GM23338 (cell line): ENCODE results near the gene WWOX. TPM values are rescaled to one million over a fixed set of nuclear protein-coding genes. Genes with fewer than 3 reads are reported as not detected.

Source experiments
- ATAC-seq: fragments of 200-7000 bp; cut with Tn5 transposase; 3 replicates; pipeline ENCODE4 v1.9.1; 2020
- DNase-seq: peaks from one replicate; pipeline ENCODE4 v3.0.0-alpha.2; 2015; ENCODE audit warnings: low spot score
- H2AFZ ChIP-seq: fragments of 200-600 bp; sonication (generic); 2 replicates; pipeline ENCODE4 v1.8.0; 2016; ENCODE audit warnings: antibody characterized with exemption, mild to moderate bottlenecking, moderate library complexity
- H3F3A ChIP-seq: fragments of 200-600 bp; sonication (generic); replicated peaks from 2 replicates; pipeline ENCODE4 v1.8.0; 2017; ENCODE audit warnings: antibody characterized with exemption, mixed run types, low read depth
- H3K27ac ChIP-seq: fragments of 200-600 bp; sonication (generic); 2 replicates; pipeline ENCODE4 v1.6.1; 2016; ENCODE audit warnings: low read depth
- H3K27me3 ChIP-seq: fragments of 200-600 bp; sonication (generic); 2 replicates; pipeline ENCODE4 v1.8.0; 2016; ENCODE audit warnings: mild to moderate bottlenecking, mixed run types, moderate library complexity; ENCODE audit not compliant: insufficient read depth
- H3K36me3 ChIP-seq: fragments of 200-600 bp; sonication (generic); 2 replicates; pipeline ENCODE4 v1.8.0; 2016; ENCODE audit warnings: mild to moderate bottlenecking; ENCODE audit not compliant: insufficient read depth
- H3K4me1 ChIP-seq: fragments of 200-600 bp; sonication (generic); 2 replicates; pipeline ENCODE4 v1.8.0; 2016; ENCODE audit warnings: mild to moderate bottlenecking, moderate library complexity; ENCODE audit not compliant: insufficient read depth
- H3K4me2 ChIP-seq: fragments of 200-600 bp; sonication (generic); 2 replicates; pipeline ENCODE4 v1.7.1; 2017; ENCODE audit warnings: mixed run types
- H3K4me3 ChIP-seq: fragments of 200-600 bp; sonication (generic); 2 replicates; pipeline ENCODE4 v1.6.1; 2016; ENCODE audit warnings: mixed run types
- H3K79me2 ChIP-seq: fragments of 200-600 bp; sonication (generic); replicated peaks from 2 replicates; pipeline ENCODE4 v1.8.0; 2017; ENCODE audit warnings: mild to moderate bottlenecking; ENCODE audit not compliant: insufficient read depth
- H3K9me2 ChIP-seq: fragments of 200-600 bp; sonication (generic); 2 replicates; pipeline ENCODE4 v1.8.0; 2017; ENCODE audit not compliant: insufficient read depth
- H4K20me1 ChIP-seq: fragments of 200-600 bp; sonication (generic); replicated peaks from 2 replicates; pipeline ENCODE4 v1.8.0; 2017; ENCODE audit warnings: mild to moderate bottlenecking; ENCODE audit not compliant: insufficient read depth
- H3K27ac Mint-ChIP-seq: 2 replicates; pipeline ENCODE4 v1.8.0; 2020; ENCODE audit warnings: inconsistent platforms, mild to moderate bottlenecking, moderate library complexity, mixed read lengths
- H3K27me3 Mint-ChIP-seq: 3 replicates; pipeline ENCODE4 v1.8.0; 2022; ENCODE audit warnings: low read depth, mild to moderate bottlenecking, moderate library complexity, mixed read lengths, inconsistent platforms; ENCODE audit not compliant: insufficient read depth, poor library complexity
- H3K36me3 Mint-ChIP-seq: 3 replicates; pipeline ENCODE4 v1.8.0; 2021; ENCODE audit warnings: low read depth, mild to moderate bottlenecking, inconsistent platforms, moderate library complexity, mixed read lengths
- H3K4me1 Mint-ChIP-seq: 3 replicates; pipeline ENCODE4 v1.8.0; 2020; ENCODE audit warnings: mild to moderate bottlenecking, inconsistent platforms, mixed read lengths
- H3K4me3 Mint-ChIP-seq: 3 replicates; pipeline ENCODE4 v1.8.0; 2021; ENCODE audit warnings: moderate library complexity, mild to moderate bottlenecking, inconsistent platforms, mixed read lengths
- H3K9me3 Mint-ChIP-seq: 3 replicates; pipeline ENCODE4 v1.8.0; 2020; ENCODE audit warnings: moderate library complexity, mild to moderate bottlenecking, inconsistent platforms, mixed read lengths
- CREB1 ChIP-seq: fragments of 250-450 bp; sonication (Bioruptor Pico); IDR thresholded peaks from 2 replicates; pipeline ENCODE4 v1.5.0; 2020; ENCODE audit warnings: low read depth, mild to moderate bottlenecking, moderate library complexity
- CTCF ChIP-seq, 2 experiments: fragments of 200-600 bp in 1 of 2; sonication (generic) in 1 of 2; conservative IDR thresholded peaks; 2 replicates each; pipeline versions ENCODE4 v1.5.1 to v1.6.1; 2016 to 2017; ENCODE audit warnings: antibody characterized with exemption in 2 of 2, low read depth in 2 of 2, mild to moderate bottlenecking in 2 of 2, moderate library complexity in 1 of 2
- ETS1 ChIP-seq: IDR thresholded peaks from 2 replicates; pipeline ENCODE4 v1.6.1; 2016; ENCODE audit warnings: antibody characterized with exemption
- EZH2 ChIP-seq: fragments of 200-600 bp; sonication (generic); IDR thresholded peaks from one replicate; pipeline ENCODE4 v1.8.0; 2017; ENCODE audit warnings: antibody characterized with exemption, mild to moderate bottlenecking, low read depth; ENCODE audit not compliant: unreplicated experiment
- EZH2phosphoT487 ChIP-seq: fragments of 200-600 bp; sonication (generic); IDR thresholded peaks from one replicate; pipeline ENCODE4 v1.8.1; 2018; ENCODE audit warnings: antibody characterized with exemption; ENCODE audit not compliant: unreplicated experiment
- JUNB ChIP-seq: IDR thresholded peaks from one replicate; pipeline ENCODE4 v1.6.1; 2016; ENCODE audit warnings: antibody characterized with exemption; ENCODE audit not compliant: unreplicated experiment
- NANOG ChIP-seq: IDR thresholded peaks from 2 replicates; pipeline ENCODE4 v1.6.1; 2016; ENCODE audit warnings: antibody characterized with exemption, borderline replicate concordance
- POLR2AphosphoS5 ChIP-seq: IDR thresholded peaks from 2 replicates; pipeline ENCODE4 v1.6.1; 2016; ENCODE audit warnings: antibody characterized with exemption, low read depth
- REST ChIP-seq: IDR thresholded peaks from one replicate; pipeline ENCODE4 v1.6.1; 2018; ENCODE audit warnings: antibody characterized with exemption; ENCODE audit not compliant: unreplicated experiment
- STAT1 ChIP-seq: IDR thresholded peaks from one replicate; pipeline ENCODE4 v1.6.1; 2016; ENCODE audit warnings: antibody characterized with exemption; ENCODE audit not compliant: unreplicated experiment
- ZNF114 ChIP-seq: fragments of 250-450 bp; sonication (Bioruptor Pico); IDR thresholded peaks from 2 replicates; pipeline ENCODE4 v1.5.0; 2020; ENCODE audit warnings: mild to moderate bottlenecking, moderate library complexity
- ZNF331 ChIP-seq: fragments of 250-450 bp; sonication (Bioruptor Pico); IDR thresholded peaks from 2 replicates; pipeline ENCODE4 v1.5.0; 2020; ENCODE audit warnings: low read depth, mild to moderate bottlenecking, moderate library complexity
- ZNF462 ChIP-seq: fragments of 250-450 bp; sonication (Bioruptor Pico); IDR thresholded peaks from 2 replicates; pipeline ENCODE4 v1.5.0; 2020; ENCODE audit warnings: mild to moderate bottlenecking, moderate library complexity
- polyA plus RNA-seq: library from polyadenylated mRNA; unstranded; fragments of >200 nt; fragmentation: Nextera tagmentation; extraction: Ambion mirVana; gene quantifications from 2 replicates; pipeline ENCODE4 v1.2.1, GENCODE V29; 2016
- total RNA-seq: library from RNA; depleted of rRNA; stranded (reverse); fragments of >200 nt; shearing (Covaris generic); gene quantifications from 2 replicates; pipeline ENCODE4 v1.2.3, GENCODE V29; 2014

WWOX gene
- total and polyA plus RNA-seq, 2 experiments from 2014 or later, result 10.0 to 19.3 TPM

GRCh38 chr16:78890373-78890895 is 791.0 kb downstream of the WWOX start:
- Mint-ChIP-seq H3K4me3 (no peak overlapping the region), H3K27me3 (no peaks in the 10 kb centered on the region), H3K36me3 (no peaks in the 10 kb centered on the region), H3K9me3 (no peaks in the 10 kb centered on the region; the same call in 2 of the 3 replicates), H3K4me1 (peaks cover 28% of the 10 kb centered on the region), H3K27ac (no peak overlapping the region)
- DNase-seq, result no peak
- H3K4me1 ChIP-seq, result peaks cover 20% of the 10 kb centered on the region
- H3K4me2 ChIP-seq, result no peak overlapping the region
- H4K20me1 ChIP-seq, result no peaks in the 10 kb centered on the region; the same call in 1 of the 2 replicates
- no peaks in the 10 kb centered on the region for H3F3A ChIP-seq
- H3K79me2 ChIP-seq, result no peaks in the 10 kb centered on the region
- H3K27ac ChIP-seq, result no peak overlapping the region
- H3K27me3 ChIP-seq, result no peaks in the 10 kb centered on the region
- no peak overlapping the region for H3K4me3 ChIP-seq
- peaks cover 4% of the 10 kb centered on the region; the same call in 1 of the 2 replicates for H3K9me2 ChIP-seq
- no peak for ATAC-seq
- H3K36me3 ChIP-seq, result no peaks in the 10 kb centered on the region
- TF ChIP-seq EZH2 (no peak), REST (no peak), ETS1 (no peak), CREB1 (no peak), NANOG (no peak), EZH2phosphoT487 (no peak), POLR2AphosphoS5 (no peak), STAT1 (no peak), ZNF462 (CRISPR knock-in tag) (no peak), ZNF114 (CRISPR knock-in tag) (no peak), CTCF (conservative IDR thresholded peaks at IDR 0.05; ENCODE audit: low read depth in 2 of 2) (no peak), JUNB (no peak), ZNF331 (no peak)
- H2AFZ ChIP-seq, result no peak overlapping the region
